ENCODE measurements around the gene SH3RF3. TPM values are rescaled to one million over a fixed set of nuclear protein-coding genes. Genes with fewer than 3 reads are reported as not detected.

The SH3RF3 gene
- total RNA-seq, 1 experiment from 2014 or later, result 1.0 TPM

- no peaks in the 10 kb centered on the region for H3K36me3 Mint-ChIP-seq
- DNase-seq (ENCODE audit: low spot score), result no peak
- no peak overlapping the region for H3K4me3 Mint-ChIP-seq
- no peak overlapping the region for H3K27ac Mint-ChIP-seq
- H3K27me3 Mint-ChIP-seq (ENCODE audit: low read depth), result peaks cover 11% of the 10 kb centered on the region
- ChIA-PET POLR2A (no interaction called here), CTCF (no interaction called here)
- H3K4me1 Mint-ChIP-seq, result no peaks in the 10 kb centered on the region
- TF ChIP-seq FOXJ3 (CRISPR knock-in tag; IDR thresholded peaks at IDR 0.05; ENCODE audit: borderline replicate concordance), result no peak
- TF ChIP-seq NFATC4 (CRISPR knock-in tag; IDR thresholded peaks at IDR 0.05), result no peak
- TF ChIP-seq CTCF (IDR thresholded peaks at IDR 0.05), result no peak
- TF ChIP-seq E2F1 (CRISPR knock-in tag; IDR thresholded peaks at IDR 0.05), result no peak
- TF ChIP-seq JAZF1 (CRISPR knock-in tag; IDR thresholded peaks at IDR 0.05), result no peak
- TF ChIP-seq, protein P1, sequence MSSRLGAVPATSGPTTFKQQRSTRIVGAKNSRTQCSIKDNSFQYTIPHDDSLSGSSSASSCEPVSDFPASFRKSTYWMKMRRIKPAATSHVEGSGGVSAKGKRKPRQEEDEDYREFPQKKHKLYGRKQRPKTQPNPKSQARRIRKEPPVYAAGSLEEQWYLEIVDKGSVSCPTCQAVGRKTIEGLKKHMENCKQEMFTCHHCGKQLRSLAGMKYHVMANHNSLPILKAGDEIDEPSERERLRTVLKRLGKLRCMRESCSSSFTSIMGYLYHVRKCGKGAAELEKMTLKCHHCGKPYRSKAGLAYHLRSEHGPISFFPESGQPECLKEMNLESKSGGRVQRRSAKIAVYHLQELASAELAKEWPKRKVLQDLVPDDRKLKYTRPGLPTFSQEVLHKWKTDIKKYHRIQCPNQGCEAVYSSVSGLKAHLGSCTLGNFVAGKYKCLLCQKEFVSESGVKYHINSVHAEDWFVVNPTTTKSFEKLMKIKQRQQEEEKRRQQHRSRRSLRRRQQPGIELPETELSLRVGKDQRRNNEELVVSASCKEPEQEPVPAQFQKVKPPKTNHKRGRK (CRISPR knock-in tag; IDR thresholded peaks at IDR 0.05; ENCODE audit: borderline replicate concordance), result no peak
- TF ChIP-seq ZNF232 (CRISPR knock-in tag; IDR thresholded peaks at IDR 0.05), result no peak
- TF ChIP-seq, protein P2, sequence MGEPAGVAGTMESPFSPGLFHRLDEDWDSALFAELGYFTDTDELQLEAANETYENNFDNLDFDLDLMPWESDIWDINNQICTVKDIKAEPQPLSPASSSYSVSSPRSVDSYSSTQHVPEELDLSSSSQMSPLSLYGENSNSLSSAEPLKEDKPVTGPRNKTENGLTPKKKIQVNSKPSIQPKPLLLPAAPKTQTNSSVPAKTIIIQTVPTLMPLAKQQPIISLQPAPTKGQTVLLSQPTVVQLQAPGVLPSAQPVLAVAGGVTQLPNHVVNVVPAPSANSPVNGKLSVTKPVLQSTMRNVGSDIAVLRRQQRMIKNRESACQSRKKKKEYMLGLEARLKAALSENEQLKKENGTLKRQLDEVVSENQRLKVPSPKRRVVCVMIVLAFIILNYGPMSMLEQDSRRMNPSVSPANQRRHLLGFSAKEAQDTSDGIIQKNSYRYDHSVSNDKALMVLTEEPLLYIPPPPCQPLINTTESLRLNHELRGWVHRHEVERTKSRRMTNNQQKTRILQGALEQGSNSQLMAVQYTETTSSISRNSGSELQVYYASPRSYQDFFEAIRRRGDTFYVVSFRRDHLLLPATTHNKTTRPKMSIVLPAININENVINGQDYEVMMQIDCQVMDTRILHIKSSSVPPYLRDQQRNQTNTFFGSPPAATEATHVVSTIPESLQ (CRISPR knock-in tag; IDR thresholded peaks at IDR 0.05), result no peak
- no peak for TF ChIP-seq HMGXB4 (CRISPR knock-in tag; IDR thresholded peaks at IDR 0.05)
- no peak for TF ChIP-seq CREB1 (CRISPR knock-in tag; IDR thresholded peaks at IDR 0.05)
- TF ChIP-seq, protein P3, sequence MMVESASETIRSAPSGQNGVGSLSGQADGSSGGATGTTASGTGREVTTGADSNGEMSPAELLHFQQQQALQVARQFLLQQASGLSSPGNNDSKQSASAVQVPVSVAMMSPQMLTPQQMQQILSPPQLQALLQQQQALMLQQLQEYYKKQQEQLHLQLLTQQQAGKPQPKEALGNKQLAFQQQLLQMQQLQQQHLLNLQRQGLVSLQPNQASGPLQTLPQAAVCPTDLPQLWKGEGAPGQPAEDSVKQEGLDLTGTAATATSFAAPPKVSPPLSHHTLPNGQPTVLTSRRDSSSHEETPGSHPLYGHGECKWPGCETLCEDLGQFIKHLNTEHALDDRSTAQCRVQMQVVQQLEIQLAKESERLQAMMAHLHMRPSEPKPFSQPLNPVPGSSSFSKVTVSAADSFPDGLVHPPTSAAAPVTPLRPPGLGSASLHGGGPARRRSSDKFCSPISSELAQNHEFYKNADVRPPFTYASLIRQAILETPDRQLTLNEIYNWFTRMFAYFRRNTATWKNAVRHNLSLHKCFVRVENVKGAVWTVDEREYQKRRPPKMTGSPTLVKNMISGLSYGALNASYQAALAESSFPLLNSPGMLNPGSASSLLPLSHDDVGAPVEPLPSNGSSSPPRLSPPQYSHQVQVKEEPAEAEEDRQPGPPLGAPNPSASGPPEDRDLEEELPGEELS (CRISPR knock-in tag; IDR thresholded peaks at IDR 0.05), result no peak
- no peak for TF ChIP-seq TEAD1 (CRISPR knock-in tag; IDR thresholded peaks at IDR 0.05)
- TF ChIP-seq ZNF671 (CRISPR knock-in tag; IDR thresholded peaks at IDR 0.05), result no peak
- no peak for TF ChIP-seq IRF2 (CRISPR knock-in tag; IDR thresholded peaks at IDR 0.05; ENCODE audit: borderline replicate concordance, low read depth)
- TF ChIP-seq AFF4 (CRISPR knock-in tag; IDR thresholded peaks at IDR 0.05; ENCODE audit: borderline replicate concordance), result no peak
- no peak for TF ChIP-seq CBFB (CRISPR knock-in tag; IDR thresholded peaks at IDR 0.05; ENCODE audit: low read depth)
- H3K9me3 Mint-ChIP-seq, result peaks cover 21% of the 10 kb centered on the region
- ATAC-seq, result no peak
Measured at GRCh38 chr2:109086743-109087020, 42.3 kb upstream of the SH3RF3 start.

Measured in WTC11 (cell line).